NCI-H748 (cell line): ENCODE results near the gene TMEM178B.
"Not testable (repeated sequence)": the region's sequence is repeated elsewhere in the genome, so short reads cannot be mapped to it uniquely, and the experiment has no call there.

Experiments used
- DNase-seq: peaks from one replicate; lab custom pipeline; 2025; ENCODE audit not compliant: unreplicated experiment; lab: John Stamatoyannopoulos, UW

TMEM178B gene

DNA sequence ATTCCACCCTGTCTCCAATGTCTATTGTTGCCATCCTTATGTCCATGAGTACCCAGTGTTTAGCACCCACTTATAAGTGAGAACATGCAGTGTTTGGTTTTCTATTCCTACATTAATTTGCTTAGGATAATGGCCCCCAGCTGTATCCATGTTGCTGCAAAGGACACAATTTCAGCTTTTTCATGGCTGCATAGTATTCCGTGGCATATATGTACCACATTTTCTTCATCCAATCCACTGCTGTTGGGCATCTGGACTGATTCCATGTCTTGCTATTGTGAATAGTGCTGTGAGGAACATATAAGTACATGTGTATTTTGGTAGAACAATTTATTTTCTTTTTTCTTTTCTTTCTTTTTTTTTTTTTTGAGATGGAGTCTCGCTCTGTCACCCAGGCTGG lies 68.2 kb downstream of the TMEM178B start:
- no peak for DNase-seq

- DNase-seq, result no peak
Measured at GRCh38 chr7:141144921-141145629, 71.2 kb downstream of the TMEM178B start.

GRCh38 chr7:141145630-141145982 lies 71.7 kb downstream of the TMEM178B start:
- no peak for DNase-seq

GRCh38 chr7:141147482-141147881 lies 73.6 kb downstream of the TMEM178B start:
- no peak for DNase-seq

GRCh38 chr7:141150465-141150864 lies 76.6 kb downstream of the TMEM178B start:
- DNase-seq, result no peak

- no peak for DNase-seq
Measured at GRCh38 chr7:141151746-141152145, 77.9 kb downstream of the TMEM178B start.

GRCh38 chr7:141153231-141153630 lies 79.4 kb downstream of the TMEM178B start:
- DNase-seq, result no peak

- DNase-seq, result no peak
Measured at GRCh38 chr7:141154131-141154732, 80.4 kb downstream of the TMEM178B start.

DNA sequence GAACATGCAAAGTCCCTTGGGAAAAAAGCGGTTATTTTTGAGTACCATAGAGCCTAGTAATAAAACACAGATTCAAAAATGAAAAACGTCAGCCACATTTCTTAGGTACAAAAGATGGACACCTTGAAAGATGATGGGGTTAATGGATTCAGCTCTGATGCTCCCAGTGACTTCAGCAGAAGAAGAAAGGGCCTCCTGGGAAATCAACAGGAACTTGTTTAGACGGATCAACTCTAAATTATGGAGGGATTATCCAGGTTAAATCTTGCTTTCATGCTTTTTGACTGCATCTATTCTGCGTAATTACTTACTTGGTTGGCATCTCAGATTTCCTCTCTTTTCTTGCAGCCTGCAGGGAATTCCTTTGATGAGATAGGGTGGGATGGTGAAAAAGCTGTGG lies 82.5 kb downstream of the TMEM178B start:
- DNase-seq, result no peak

DNA sequence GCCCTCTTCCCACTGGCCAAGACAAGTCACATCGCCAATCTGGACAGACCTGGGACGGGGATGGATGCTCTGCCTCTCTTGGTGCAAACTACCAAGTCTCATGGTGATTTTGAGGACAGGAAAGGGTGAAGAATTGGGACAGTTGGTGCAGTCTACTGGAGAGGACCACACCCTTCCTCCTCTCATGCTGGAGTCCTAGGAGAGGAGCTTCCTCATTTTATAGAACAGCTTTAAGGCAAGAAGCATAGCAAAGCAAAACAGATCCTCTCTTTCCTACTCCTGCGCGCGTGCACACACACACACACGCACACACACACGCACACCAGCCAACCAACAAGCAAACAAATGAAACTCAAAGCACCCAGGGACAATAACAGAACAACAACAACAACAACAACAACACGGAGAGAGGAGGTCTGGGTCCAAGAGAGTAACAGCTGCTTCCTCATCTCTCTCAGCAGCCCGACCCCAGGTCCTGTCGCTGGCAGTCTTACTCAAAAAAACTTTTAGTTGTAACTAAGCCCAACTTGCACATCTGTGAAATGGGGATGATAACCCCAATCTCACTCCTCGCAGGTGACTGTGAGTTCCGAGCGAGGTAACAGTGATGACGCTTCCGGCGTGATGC lies 83.4 kb downstream of the TMEM178B start:
- no peak for DNase-seq

GRCh38 chr7:141158561-141158960 lies 84.7 kb downstream of the TMEM178B start:
- DNase-seq, result no peak

DNA sequence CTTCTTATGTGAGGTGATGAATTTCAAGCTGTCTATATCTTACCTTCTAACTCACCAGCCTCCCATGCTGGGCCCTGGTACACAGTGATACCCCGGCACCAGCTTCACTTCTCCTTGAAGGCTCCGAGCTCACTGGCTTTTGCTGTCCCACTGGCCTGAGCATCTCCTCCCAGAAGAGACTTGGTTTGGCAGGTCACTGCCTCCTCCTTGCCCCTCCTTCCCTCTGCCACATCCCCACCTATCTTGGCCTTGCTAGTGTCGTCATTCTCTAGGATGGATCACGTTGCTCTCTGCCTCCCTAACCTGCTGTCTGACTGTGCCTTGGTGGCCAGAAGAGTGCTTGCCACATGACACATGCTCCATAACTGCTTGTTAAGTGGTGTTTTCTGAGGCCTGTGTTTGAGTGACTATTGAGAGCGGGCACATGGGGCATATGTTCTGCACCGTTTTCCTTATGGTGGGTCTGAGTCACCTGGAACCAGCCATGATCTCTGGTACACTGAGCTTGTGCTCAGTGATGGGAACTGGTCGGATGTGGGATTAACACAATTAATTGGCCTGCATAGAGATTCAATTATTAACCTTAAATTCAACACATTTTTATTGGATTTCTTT lies 86.5 kb downstream of the TMEM178B start:
- DNase-seq, result no peak

GRCh38 chr7:141161550-141162535 lies 88.0 kb downstream of the TMEM178B start:
- DNase-seq, result no peak

DNA sequence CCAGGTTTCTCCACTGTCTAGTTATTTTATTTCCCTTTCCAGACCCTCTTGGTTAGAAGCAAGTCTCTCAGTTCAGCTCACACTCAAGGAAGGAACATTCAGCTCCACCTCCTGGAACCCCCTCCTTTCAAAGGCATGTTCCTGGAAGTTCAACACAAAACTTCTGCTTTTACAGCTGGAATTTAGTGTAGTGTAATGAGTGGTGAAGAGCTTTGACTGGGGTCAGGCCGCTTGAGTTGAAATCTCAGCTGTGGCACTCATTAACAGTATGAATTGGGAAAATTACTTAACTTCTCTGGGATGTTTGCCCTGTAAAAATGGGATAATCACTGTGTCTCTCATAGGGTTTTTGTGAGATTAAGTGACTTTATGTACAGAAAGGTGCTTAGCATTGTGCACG lies 91.7 kb downstream of the TMEM178B start:
- DNase-seq, result no peak

GRCh38 chr7:141166926-141167325 lies 93.1 kb downstream of the TMEM178B start:
- DNase-seq, result no peak

GRCh38 chr7:141167381-141167964 lies 93.6 kb downstream of the TMEM178B start:
- DNase-seq, result no peak

DNA sequence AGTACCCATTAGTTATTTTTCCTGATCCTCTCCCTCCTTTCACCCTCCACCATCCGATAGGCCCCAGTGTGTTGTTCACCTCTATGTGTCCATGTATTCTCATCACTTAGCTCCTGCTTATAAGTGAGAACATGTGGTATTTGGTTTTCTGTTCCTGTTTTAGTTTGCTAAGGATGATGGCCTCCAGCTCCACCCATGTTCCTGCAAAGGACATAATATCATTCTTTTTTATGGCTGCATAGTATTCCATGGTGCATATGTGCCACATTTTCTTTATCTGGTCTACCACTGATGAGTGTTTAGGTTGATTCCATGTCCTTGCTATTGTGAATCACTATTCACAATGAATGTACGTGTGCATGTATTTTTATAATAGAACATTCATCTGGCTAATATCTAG lies 95.3 kb downstream of the TMEM178B start:
- not testable (repeated sequence) for DNase-seq

- not testable (repeated sequence) for DNase-seq
Measured at GRCh38 chr7:141175728-141176127, 101.9 kb downstream of the TMEM178B start.

DNA sequence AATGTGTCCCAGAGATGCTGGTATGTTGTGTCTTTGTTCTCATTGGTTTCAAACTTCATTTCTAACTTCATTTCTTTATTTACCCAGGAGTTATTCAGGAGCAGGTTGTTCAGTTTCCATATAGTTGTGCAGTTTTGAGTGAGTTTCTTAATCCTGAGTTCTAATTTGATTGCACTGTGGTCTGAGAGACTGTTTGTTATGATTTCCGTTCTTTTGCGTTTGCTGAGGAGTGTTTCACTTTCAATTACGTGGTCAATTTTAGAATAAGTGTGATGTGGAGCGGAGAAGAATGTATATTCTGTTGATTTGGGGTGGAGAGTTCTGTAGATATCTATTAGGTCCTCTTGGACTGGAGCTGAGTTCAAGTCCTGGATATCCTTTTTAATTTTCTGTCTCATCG lies 103.3 kb downstream of the TMEM178B start:
- DNase-seq, result not testable (repeated sequence)

DNA sequence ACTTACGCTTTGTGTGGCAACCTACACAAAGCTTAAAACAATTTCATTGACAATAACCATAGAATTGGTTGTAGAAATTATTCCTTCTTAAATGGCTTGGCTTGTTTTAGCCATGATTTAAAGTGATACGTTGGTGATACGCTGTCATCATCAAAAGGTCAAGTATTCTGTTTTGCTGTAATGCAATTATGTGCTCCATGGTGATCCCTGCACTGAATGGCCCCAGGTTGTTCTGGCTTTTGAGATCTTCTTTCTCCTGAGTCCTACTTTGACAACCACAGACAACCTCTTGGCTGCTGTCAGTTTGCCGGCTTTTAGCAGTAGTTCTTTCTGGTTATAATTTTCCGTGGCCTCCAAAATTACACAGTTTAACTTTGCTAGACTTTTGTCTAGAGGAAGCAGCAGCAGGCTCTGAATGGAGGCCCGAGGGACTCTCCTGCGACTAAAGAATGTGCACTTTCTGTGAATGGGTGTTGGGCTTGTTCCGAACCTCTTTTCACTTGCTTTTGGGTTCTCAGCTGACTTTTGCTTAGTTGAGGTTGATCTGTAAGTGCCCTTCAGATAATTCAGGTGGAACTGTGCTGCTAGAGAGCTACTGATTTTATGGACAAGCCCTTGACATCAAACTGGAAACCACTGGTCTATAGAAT lies 104.7 kb downstream of the TMEM178B start:
- no peak for DNase-seq
